Transverse colon (tissue), 4 donors: ENCODE measurements around the gene SLC6A7. TPM values are rescaled to one million over a fixed set of nuclear protein-coding genes. Genes with fewer than 3 reads are reported as not detected.
A peak's percentile ranks its signal among the peaks of the same experiment; 100 is the strongest.

Experiments
- DNase-seq: peaks from one replicate; pipeline ENCODE4 v3.0.0-alpha.2; 2019
- H3K27ac ChIP-seq, 4 donors: fragments of 200-600 bp; sonication (generic); 2 replicates each; pipeline ENCODE4 v1.5.1; 2016 to 2018; ENCODE audit warnings: inconsistent platforms in 4 of 4
- H3K27me3 ChIP-seq: fragments of 200-600 bp; sonication (generic); 2 replicates; pipeline ENCODE4 v1.5.1; 2017; ENCODE audit warnings: inconsistent platforms
- H3K36me3 ChIP-seq, 4 donors: fragments of 200-600 bp; sonication (generic); 2 replicates each; pipeline ENCODE4 v1.5.1; 2017 to 2019; ENCODE audit warnings: inconsistent platforms in 4 of 4
- H3K4me1 ChIP-seq, 4 donors: fragments of 200-600 bp; sonication (generic); 2 replicates each; pipeline ENCODE4 v1.5.1; 2017 to 2020; ENCODE audit warnings: inconsistent platforms in 4 of 4
- H3K4me3 ChIP-seq, 4 donors: fragments of 200-600 bp; sonication (generic); 1 replicate in 1 of 4; 2 replicates in 3 of 4; pipeline versions ENCODE4 v1.5.1 to v1.6.1; 2017 to 2019; ENCODE audit warnings: inconsistent platforms in 4 of 4
- H3K9me3 ChIP-seq, 2 donors: fragments of 200-600 bp; sonication (generic); 2 replicates each; pipeline ENCODE4 v1.5.1; 2017 to 2019; ENCODE audit warnings: inconsistent platforms in 2 of 2
- EP300 ChIP-seq: sonication (generic); formaldehyde crosslinking; IDR thresholded peaks from one replicate; pipeline ENCODE4 v1.6.1; 2017; ENCODE audit warnings: antibody characterized with exemption, low read depth
- POLR2A ChIP-seq: fragments of 450-650 bp; IDR thresholded peaks from one replicate; pipeline ENCODE4 v1.6.1; 2016; ENCODE audit warnings: antibody characterized with exemption, mild to moderate bottlenecking, moderate library complexity
- POLR2AphosphoS5 ChIP-seq, 3 donors: sonication (generic); formaldehyde crosslinking; IDR thresholded peaks; one replicate each; pipeline ENCODE4 v1.6.1; 2016; ENCODE audit warnings: antibody characterized with exemption in 3 of 3
- WGBS, 2 donors: methylation state at CpG; one replicate each; pipeline ENCODE4 v1.1.5; 2018; ENCODE audit warnings: low coverage in 1 of 2; 5-methylcytosine and 5-hydroxymethylcytosine counted together
- in situ Hi-C, 4 donors: fragments of 200-750 bp; cut with MboI; loops; one replicate each; pipeline versions ENCODE4 v1.15.0 to v1.15.1; 2017; ENCODE audit warnings: low sequenced_read_pairs in 3 of 4, low pct_ligation_motif_present in 1 of 4, low pct_unique_long_range_greater_than_20kb in 1 of 4
- intact Hi-C: fragments of 100-400 bp; cut with DNase I; formaldehyde crosslinking; loops from one replicate; pipeline ENCODE4 v1.15.1; 2023; ENCODE audit warnings: low total_unique reads
- total RNA-seq, 4 donors: library from RNA; depleted of rRNA; stranded (reverse); fragments of >200 nt; gene quantifications; one replicate each; pipeline ENCODE4 v1.1.0, GENCODE V29; 2016
- TF ChIP-seq, protein P1 (sequence below), 5 experiments: fragments of 200-600 bp in 3 of 5; fragments of 450-650 bp in 2 of 5; sonication (generic) in 3 of 5; IDR thresholded peaks; 1 replicate in 2 of 5; 2 replicates in 3 of 5; pipeline ENCODE4 v1.5.1; 2016 to 2017; ENCODE audit warnings: antibody characterized with exemption in 5 of 5, inconsistent platforms in 3 of 5, mild to moderate bottlenecking in 2 of 5, moderate library complexity in 1 of 5

The SLC6A7 gene
- total RNA-seq, 4 donors from 2014 or later = 19.5 to 67.7 (median 21.3) TPM

DNA sequence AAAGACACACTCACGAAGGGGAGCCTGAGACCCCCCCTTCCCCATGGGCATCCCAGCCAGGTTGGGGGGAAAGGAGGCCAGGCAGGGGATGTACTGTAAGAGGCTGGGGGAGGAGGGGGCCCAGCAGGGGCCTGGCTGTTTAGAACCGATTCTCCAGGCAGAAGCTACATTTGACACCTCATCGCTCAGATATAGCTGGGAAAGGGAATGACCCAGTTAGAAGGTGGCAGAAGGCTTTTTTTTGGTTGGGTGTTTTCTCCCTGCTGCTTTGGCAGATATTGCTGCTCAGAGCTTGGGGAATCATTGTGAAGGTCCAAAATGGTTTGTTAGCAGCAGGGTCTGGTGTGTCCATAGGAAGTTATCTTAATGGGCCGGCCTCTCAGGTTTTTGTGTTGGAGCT is 17.3 kb upstream of the SLC6A7 start:
- peaks cover 0 to 3% (median 0%) of the 10 kb centered on the region in 4 donors for H3K36me3 ChIP-seq
- no peak overlapping the region for H3K4me3 ChIP-seq
- peaks cover 13 to 70% (median 48%) of the 10 kb centered on the region in 4 donors for H3K4me1 ChIP-seq
- intact Hi-C loops = no loop called here
- no peaks in the 10 kb centered on the region for H3K9me3 ChIP-seq
- 82% methylated on average over 4 of the region's 4 CpGs; no CpG with 5 or more reads in 1 of the 2 donors for WGBS, 2 donors
- DNase-seq = no peak
- H3K27ac ChIP-seq = peak overlapping the region; percentile 30 to 62 (median 50)
- H3K27me3 ChIP-seq = peaks cover 4% of the 10 kb centered on the region
- in situ Hi-C loops = loop anchor here in 2 of 4 donors (25.0 kb wide), 1 partner anchor 265 kb away; the partner anchor contains the start of gene RPS14 (in 2 of the 2)
- TF ChIP-seq, protein P1, sequence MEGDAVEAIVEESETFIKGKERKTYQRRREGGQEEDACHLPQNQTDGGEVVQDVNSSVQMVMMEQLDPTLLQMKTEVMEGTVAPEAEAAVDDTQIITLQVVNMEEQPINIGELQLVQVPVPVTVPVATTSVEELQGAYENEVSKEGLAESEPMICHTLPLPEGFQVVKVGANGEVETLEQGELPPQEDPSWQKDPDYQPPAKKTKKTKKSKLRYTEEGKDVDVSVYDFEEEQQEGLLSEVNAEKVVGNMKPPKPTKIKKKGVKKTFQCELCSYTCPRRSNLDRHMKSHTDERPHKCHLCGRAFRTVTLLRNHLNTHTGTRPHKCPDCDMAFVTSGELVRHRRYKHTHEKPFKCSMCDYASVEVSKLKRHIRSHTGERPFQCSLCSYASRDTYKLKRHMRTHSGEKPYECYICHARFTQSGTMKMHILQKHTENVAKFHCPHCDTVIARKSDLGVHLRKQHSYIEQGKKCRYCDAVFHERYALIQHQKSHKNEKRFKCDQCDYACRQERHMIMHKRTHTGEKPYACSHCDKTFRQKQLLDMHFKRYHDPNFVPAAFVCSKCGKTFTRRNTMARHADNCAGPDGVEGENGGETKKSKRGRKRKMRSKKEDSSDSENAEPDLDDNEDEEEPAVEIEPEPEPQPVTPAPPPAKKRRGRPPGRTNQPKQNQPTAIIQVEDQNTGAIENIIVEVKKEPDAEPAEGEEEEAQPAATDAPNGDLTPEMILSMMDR (IDR thresholded peaks at IDR 0.05) = no peak
- no peak for TF ChIP-seq POLR2AphosphoS5 (IDR thresholded peaks at IDR 0.05)
- TF ChIP-seq POLR2A = no peak
- no peak for TF ChIP-seq EP300

DNA sequence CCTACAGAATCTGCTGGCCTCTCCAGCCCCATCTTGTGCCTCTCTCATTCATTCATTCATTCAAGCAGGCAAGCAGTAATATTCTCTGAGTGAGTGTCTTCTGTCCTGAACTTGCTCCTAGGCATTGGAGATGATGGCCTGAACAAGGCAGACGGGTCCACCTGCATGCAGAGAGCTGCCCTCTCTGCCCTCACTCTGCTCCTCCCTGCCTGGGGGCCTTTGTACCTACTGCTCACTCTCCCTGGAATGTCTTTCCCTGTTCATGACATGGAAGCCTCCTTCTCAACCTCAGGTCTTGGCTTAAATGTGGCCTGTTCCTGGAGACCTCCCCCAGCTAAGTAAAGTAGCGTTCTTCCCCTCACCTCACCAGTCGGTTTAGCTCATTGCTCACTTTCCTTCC is 16.7 kb upstream of the SLC6A7 start:
- no peak for TF ChIP-seq POLR2AphosphoS5 (IDR thresholded peaks at IDR 0.05)
- no peak for TF ChIP-seq EP300
- no peak for TF ChIP-seq POLR2A
- TF ChIP-seq, protein P1 (IDR thresholded peaks at IDR 0.05) = no peak
- Histone ChIP-seq H3K27ac (peak overlapping the region; percentile 30 to 62 (median 50)), H3K27me3 (no peaks in the 10 kb centered on the region), H3K9me3 (no peaks in the 10 kb centered on the region), H3K4me3 (no peak overlapping the region), H3K4me1 (peaks cover 13 to 77% (median 52%) of the 10 kb centered on the region in 4 donors), H3K36me3 (peaks cover 0 to 3% (median 0%) of the 10 kb centered on the region in 4 donors)
- intact Hi-C loops (no loop called here), in situ Hi-C loops (loop anchor here in 2 of 4 donors (25.0 kb wide), 1 partner anchor 264 kb away; the partner anchor contains the start of gene RPS14 (in 2 of the 2))
- DNase-seq = no peak
- 50 to 58% methylated on average over 2 to 3 of the region's 3 CpGs for WGBS, 2 donors

DNA sequence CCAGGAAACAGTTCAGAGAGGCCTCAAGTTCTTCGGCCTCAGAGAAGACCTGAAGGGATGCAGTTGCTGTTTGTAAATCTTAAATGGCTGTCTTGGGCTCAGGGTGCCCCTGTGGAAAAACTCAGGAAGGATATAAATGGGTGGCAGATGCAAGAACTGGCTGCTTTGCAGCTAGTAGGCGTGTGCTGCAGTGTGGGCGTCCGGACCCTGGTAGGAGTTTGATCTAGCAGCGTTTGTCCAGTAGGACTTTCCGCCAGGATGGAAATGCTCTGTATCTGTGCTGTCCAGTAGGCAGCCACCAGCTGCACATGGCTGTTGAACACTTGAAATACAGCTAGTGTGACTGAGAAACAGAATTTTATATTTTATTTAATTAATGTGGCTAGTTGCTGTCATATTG is 15.6 kb upstream of the SLC6A7 start:
- TF ChIP-seq POLR2AphosphoS5 (IDR thresholded peaks at IDR 0.05) (no peak), POLR2A (no peak), EP300 (no peak)
- in situ Hi-C loops (loop anchor here in 2 of 4 donors (25.0 kb wide), 1 partner anchor 263 kb away; the partner anchor contains the start of gene RPS14 (in 2 of the 2)), intact Hi-C loops (no loop called here)
- Histone ChIP-seq H3K27me3 (no peaks in the 10 kb centered on the region), H3K4me1 (peaks cover 18 to 80% (median 60%) of the 10 kb centered on the region in 4 donors), H3K36me3 (peaks cover 0 to 3% (median 0%) of the 10 kb centered on the region in 4 donors), H3K27ac (peak overlapping the region; percentile 46 to 62 (median 50)), H3K9me3 (no peaks in the 10 kb centered on the region), H3K4me3 (no peak overlapping the region)
- no peak for DNase-seq
- 74% methylated on average over 6 of the region's 6 CpGs; no CpG with 5 or more reads in 1 of the 2 donors for WGBS, 2 donors

DNA sequence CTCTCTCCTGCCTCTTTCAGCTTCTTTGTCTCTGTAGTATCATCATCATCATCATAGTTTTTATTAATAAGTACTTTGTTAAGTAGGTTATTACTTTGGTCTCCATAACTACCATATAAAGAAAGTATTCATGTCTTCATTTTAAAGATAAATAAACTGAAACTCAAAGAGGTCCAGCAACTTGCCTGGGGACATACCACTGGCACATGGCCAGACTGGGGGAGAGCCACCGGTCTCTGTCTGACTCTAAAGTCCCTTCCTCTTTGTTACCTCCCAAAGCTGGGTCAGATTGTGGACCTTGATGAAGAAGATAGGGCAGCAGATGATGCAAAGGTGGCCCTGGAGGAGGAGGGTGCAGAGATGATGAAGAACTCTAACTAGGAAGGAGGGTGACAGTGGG is 14.8 kb upstream of the SLC6A7 start:
- in situ Hi-C loops = no loop called here

More for the DNA sequence above, 14.8 kb upstream of the SLC6A7 start:
- Histone ChIP-seq H3K4me3 (no peak overlapping the region), H3K9me3 (no peaks in the 10 kb centered on the region), H3K4me1 (peaks cover 26 to 82% (median 66%) of the 10 kb centered on the region in 4 donors), H3K36me3 (peaks cover 0 to 3% (median 0%) of the 10 kb centered on the region in 4 donors), H3K27ac (peak overlapping the region in 3 of 4 donors; percentile 39 to 88 (median 88)), H3K27me3 (no peaks in the 10 kb centered on the region)
- intact Hi-C loops = no loop called here
- DNase-seq = no peak
- WGBS, 2 donors = 28 to 38% methylated on average over 1 of the region's 1 CpG
- TF ChIP-seq, protein P1 (IDR thresholded peaks at IDR 0.05) = no peak
- TF ChIP-seq POLR2A = no peak
- no peak for TF ChIP-seq EP300
- no peak for TF ChIP-seq POLR2AphosphoS5 (IDR thresholded peaks at IDR 0.05)
